Measurements from ENCODE around the gene KRT7.

The KRT7 gene

DNA sequence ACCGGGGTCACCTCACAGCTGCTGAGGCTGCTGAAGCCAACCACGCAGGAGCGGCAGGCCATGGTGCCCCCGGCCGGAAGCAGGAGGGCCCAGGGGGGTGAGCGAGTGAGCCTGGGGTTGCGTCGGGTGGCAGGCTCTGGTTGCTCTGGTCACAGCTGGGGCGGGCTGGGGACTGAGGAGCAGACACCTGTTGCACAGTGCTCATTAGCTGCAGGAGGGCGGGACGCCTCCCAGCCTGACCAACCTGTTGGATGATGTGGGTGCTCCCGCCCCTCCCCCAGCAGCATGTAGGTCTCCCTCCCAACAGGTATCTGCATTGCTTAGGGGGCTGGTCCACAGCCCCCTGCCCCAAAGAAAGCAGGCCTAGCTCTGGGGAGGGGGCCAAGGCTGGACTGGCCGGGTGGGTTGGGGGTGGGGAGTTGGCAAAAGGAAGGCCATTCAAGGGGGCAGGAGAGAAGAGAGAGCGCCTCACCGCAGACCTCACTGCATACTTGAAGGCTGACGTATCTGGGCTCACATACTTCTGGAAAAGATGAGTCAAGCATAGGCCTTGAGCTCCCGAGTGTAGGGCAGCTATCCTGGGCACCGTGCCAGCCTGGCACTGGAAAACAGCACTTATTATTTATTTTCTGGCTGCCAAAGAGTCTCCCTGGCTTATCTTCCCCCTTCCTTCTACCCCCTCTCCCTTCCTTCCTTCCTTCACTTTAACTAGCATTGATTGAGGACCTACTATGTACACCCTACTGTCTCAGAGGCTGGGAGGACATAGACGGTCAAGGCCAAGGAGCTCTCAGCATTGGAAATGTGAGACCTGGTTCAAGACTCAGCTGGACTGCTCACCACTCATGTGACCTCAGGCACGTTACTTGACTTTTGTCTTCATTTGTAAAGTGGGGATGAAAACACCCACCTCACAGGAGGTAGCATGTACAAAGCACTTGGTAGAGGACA, 40.9 kb upstream of the KRT7 start, which contains the start of gene KRT80:
KRT80 (minus strand) TSS at position 174 of the 951 bp plus-strand sequence; CDS start at position 62, 112 bp downstream.
- peaks cover 2% of the 10 kb centered on the region for H3K79me1 ChIP-seq (replicated peaks; ENCODE audit: low read length, poor library complexity, severe bottlenecking)
- peak; percentile 98 for DNase-seq
- H2AFZ ChIP-seq (ENCODE audit: low read depth, low read length), result no peak within 1 kb of the TSS
- peak within 1 kb of the TSS; percentile 69 to 91 for H3K4ac ChIP-seq (ENCODE audit: low read depth in 1 of 2, low read length in 2 of 2)
- 33% methylated on average over 18 of the region's 20 CpGs for WGBS
- peak within 1 kb of the TSS; percentile 89 to 93 for H3K18ac ChIP-seq (ENCODE audit: low read depth in 1 of 2, low read length in 2 of 2)
- H3K27ac ChIP-seq (ENCODE audit: low read length, poor library complexity, severe bottlenecking), result peak within 1 kb of the TSS; percentile 86
- no peak within 1 kb of the TSS for H3K23ac ChIP-seq (ENCODE audit: low read length in 2 of 2)
- H2BK120ac ChIP-seq (ENCODE audit: low read depth, low read length), result peak within 1 kb of the TSS; percentile 87
- no peaks in the 10 kb centered on the region for H3K36me3 ChIP-seq (ENCODE audit: control insufficient read depth in 1 of 2, insufficient read depth in 2 of 2, low read depth in 1 of 2, low read length in 2 of 2)
- peak within 1 kb of the TSS; percentile 81 for H4K8ac ChIP-seq (ENCODE audit: low read length)
- no peak within 1 kb of the TSS for H3K4me3 ChIP-seq (ENCODE audit: insufficient read depth in 1 of 2, low read depth in 1 of 2, low read length in 2 of 2)
- H2BK5ac ChIP-seq (ENCODE audit: low read depth, low read length, poor library complexity, severe bottlenecking), result peak within 1 kb of the TSS; percentile 85
- peak within 1 kb of the TSS; percentile 6 for H3K4me2 ChIP-seq (ENCODE audit: low read length, poor library complexity, severe bottlenecking)
- H3K27me3 ChIP-seq (ENCODE audit: control insufficient read depth in 1 of 2, insufficient read depth in 1 of 2, low read length in 2 of 2), result no peaks in the 10 kb centered on the region
- H2BK15ac ChIP-seq (ENCODE audit: low read depth, poor library complexity, severe bottlenecking), result peak within 1 kb of the TSS; percentile 80
- H4K91ac ChIP-seq (ENCODE audit: low read length), result peak within 1 kb of the TSS; percentile 98
- H3K14ac ChIP-seq (ENCODE audit: low read length in 2 of 2), result peak within 1 kb of the TSS in 1 of 2 experiments; percentile 9
- peaks cover 74% of the 10 kb centered on the region for H3K4me1 ChIP-seq (ENCODE audit: control insufficient read depth, insufficient read depth, low read depth, low read length)
- no peak within 1 kb of the TSS for H3K9ac ChIP-seq (ENCODE audit: low read length)
- H2AK5ac ChIP-seq (ENCODE audit: low read length, severe bottlenecking), result peak within 1 kb of the TSS; percentile 96
- H3K9me3 ChIP-seq (ENCODE audit: control insufficient read depth, low read length), result no peaks in the 10 kb centered on the region
- peak within 1 kb of the TSS; percentile 60 to 98 for H2BK12ac ChIP-seq (ENCODE audit: low read length in 2 of 2)

DNA sequence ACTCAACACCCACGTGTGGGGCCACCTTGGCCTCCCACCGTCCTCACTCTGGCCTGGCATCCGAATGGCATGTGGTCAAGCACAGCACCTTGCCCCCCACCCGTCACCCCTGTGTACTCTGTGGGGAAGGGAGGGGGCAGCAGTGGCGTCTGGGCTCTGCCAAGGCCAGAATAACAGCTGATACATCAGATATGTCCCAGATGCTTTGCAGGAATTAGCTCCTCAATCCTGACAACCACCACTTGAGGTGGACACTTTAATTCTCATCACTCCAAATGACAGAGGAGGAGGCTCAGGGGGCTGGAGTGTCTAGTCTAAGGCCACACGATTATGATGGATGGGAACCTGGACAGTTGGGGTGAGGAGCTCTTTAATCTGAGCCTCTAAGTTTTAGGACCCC, 39.5 kb upstream of the KRT7 start:
- Histone ChIP-seq H3K4me3 (ENCODE audit: insufficient read depth in 1 of 2, low read depth in 1 of 2, low read length in 2 of 2) (no peak overlapping the region), H3K23ac (ENCODE audit: low read length in 2 of 2) (no peak overlapping the region), H3K27ac (ENCODE audit: low read length, poor library complexity, severe bottlenecking) (peak overlapping the region; percentile 62), H2BK120ac (ENCODE audit: low read depth, low read length) (peak overlapping the region; percentile 36), H3K79me1 (replicated peaks; ENCODE audit: low read length, poor library complexity, severe bottlenecking) (peaks cover 2% of the 10 kb centered on the region), H2BK12ac (ENCODE audit: low read length in 2 of 2) (peak overlapping the region; percentile 90 to 98), H4K8ac (ENCODE audit: low read length) (peak overlapping the region; percentile 56), H3K9ac (ENCODE audit: low read length) (no peak overlapping the region), H2BK15ac (ENCODE audit: low read depth, poor library complexity, severe bottlenecking) (peak overlapping the region; percentile 73), H3K4me1 (ENCODE audit: control insufficient read depth, insufficient read depth, low read depth, low read length) (peaks cover 66% of the 10 kb centered on the region), H3K14ac (ENCODE audit: low read length in 2 of 2) (peak overlapping the region in 1 of 2 experiments; percentile 91), H3K4ac (ENCODE audit: low read depth in 1 of 2, low read length in 2 of 2) (peak overlapping the region; percentile 10 to 45), H2AFZ (ENCODE audit: low read depth, low read length) (no peak overlapping the region), H2AK5ac (ENCODE audit: low read length, severe bottlenecking) (peak overlapping the region; percentile 34), H3K27me3 (ENCODE audit: control insufficient read depth in 1 of 2, insufficient read depth in 1 of 2, low read length in 2 of 2) (no peaks in the 10 kb centered on the region), H2BK5ac (ENCODE audit: low read depth, low read length, poor library complexity, severe bottlenecking) (peak overlapping the region; percentile 47), H3K36me3 (ENCODE audit: control insufficient read depth in 1 of 2, insufficient read depth in 2 of 2, low read depth in 1 of 2, low read length in 2 of 2) (no peaks in the 10 kb centered on the region), H3K4me2 (ENCODE audit: low read length, poor library complexity, severe bottlenecking) (no peak overlapping the region), H3K18ac (ENCODE audit: low read depth in 1 of 2, low read length in 2 of 2) (peak overlapping the region; percentile 65 to 83), H4K91ac (ENCODE audit: low read length) (peak overlapping the region; percentile 83), H3K9me3 (ENCODE audit: control insufficient read depth, low read length) (no peaks in the 10 kb centered on the region)
- DNase-seq, result no peak
- WGBS, result 65% methylated on average over 4 of the region's 6 CpGs

DNA sequence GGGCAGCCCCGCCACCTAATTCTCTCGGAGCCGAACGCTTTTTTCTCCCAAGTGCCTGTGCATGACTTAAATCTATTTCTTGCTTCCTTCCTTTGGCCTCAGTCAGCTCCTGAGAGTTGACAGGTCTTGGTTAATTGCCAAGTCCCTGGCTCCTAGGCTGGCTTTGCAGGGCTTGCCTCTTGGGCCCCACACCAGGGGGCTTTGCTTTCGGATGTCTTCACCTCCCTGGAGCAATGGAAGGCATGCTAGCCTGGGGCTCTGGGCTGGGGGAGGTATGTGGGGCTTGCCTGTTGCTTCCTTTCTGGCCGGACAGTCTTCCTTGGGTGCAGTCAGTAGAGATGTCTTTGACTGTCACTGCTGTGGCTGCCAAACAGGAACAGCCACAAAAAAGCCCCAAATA, 39.1 kb upstream of the KRT7 start:
- H3K27me3 ChIP-seq (ENCODE audit: control insufficient read depth in 1 of 2, insufficient read depth in 1 of 2, low read length in 2 of 2), result peaks cover 0 to under 1% of the 10 kb centered on the region in 2 experiments
- no peak overlapping the region for H2BK5ac ChIP-seq (ENCODE audit: low read depth, low read length, poor library complexity, severe bottlenecking)
- H2BK120ac ChIP-seq (ENCODE audit: low read depth, low read length), result no peak overlapping the region
- DNase-seq, result peak; percentile 62
- H3K79me1 ChIP-seq (replicated peaks; ENCODE audit: low read length, poor library complexity, severe bottlenecking), result peaks cover 2% of the 10 kb centered on the region
- no peak overlapping the region for H4K8ac ChIP-seq (ENCODE audit: low read length)
- WGBS, result 20% methylated on average over 5 of the region's 6 CpGs
- H3K18ac ChIP-seq (ENCODE audit: low read depth in 1 of 2, low read length in 2 of 2), result peak overlapping the region; percentile 22 to 61
- H3K4me2 ChIP-seq (ENCODE audit: low read length, poor library complexity, severe bottlenecking), result no peak overlapping the region
- H4K91ac ChIP-seq (ENCODE audit: low read length), result no peak overlapping the region
- H3K9ac ChIP-seq (ENCODE audit: low read length), result no peak overlapping the region
- H2BK15ac ChIP-seq (ENCODE audit: low read depth, poor library complexity, severe bottlenecking), result peak overlapping the region; percentile 73
- H2AFZ ChIP-seq (ENCODE audit: low read depth, low read length), result no peak overlapping the region
- H3K27ac ChIP-seq (ENCODE audit: low read length, poor library complexity, severe bottlenecking), result peak overlapping the region; percentile 62
- no peak overlapping the region for H3K4me3 ChIP-seq (ENCODE audit: insufficient read depth in 1 of 2, low read depth in 1 of 2, low read length in 2 of 2)
- no peaks in the 10 kb centered on the region for H3K9me3 ChIP-seq (ENCODE audit: control insufficient read depth, low read length)
- peaks cover 61% of the 10 kb centered on the region for H3K4me1 ChIP-seq (ENCODE audit: control insufficient read depth, insufficient read depth, low read depth, low read length)
- peak overlapping the region; percentile 90 to 98 for H2BK12ac ChIP-seq (ENCODE audit: low read length in 2 of 2)
- no peak overlapping the region for H3K14ac ChIP-seq (ENCODE audit: low read length in 2 of 2)
- H3K36me3 ChIP-seq (ENCODE audit: control insufficient read depth in 1 of 2, insufficient read depth in 2 of 2, low read depth in 1 of 2, low read length in 2 of 2), result no peaks in the 10 kb centered on the region
- H2AK5ac ChIP-seq (ENCODE audit: low read length, severe bottlenecking), result peak overlapping the region; percentile 98
- peak overlapping the region; percentile 17 to 46 for H3K4ac ChIP-seq (ENCODE audit: low read depth in 1 of 2, low read length in 2 of 2)
- H3K23ac ChIP-seq (ENCODE audit: low read length in 2 of 2), result no peak overlapping the region

DNA sequence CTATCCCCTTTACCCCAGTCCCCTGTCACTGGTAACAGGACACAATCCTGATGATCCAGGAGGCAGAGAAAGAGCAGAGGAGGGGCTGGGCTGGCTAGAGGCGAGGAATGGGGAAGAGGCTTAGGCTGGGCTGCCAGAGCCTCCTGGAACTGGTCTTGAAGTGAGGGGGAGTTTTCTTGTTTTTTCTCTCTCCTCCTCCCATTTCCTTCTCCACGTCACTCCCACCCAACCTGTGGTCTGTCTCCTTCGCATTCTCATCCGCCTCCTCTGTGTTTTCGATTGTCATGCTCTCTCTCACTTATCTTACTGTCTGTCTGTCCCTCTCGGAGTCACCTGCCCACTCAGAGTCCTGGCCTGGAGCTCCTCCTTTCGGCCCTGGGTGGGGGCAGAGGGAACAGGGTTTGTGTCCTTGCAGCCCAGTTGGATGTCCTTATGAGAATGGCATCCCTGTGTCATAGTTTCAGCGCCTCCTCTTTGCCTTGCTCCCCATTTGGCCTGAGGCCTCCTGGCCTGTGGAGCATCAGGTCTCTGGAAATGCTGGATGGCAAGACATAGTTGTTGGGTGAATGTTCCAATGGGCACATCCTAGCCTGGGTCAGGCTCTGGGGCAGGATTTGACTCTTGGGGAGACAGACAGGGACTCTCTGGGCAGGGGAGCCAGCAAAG, 37.8 kb upstream of the KRT7 start:
- H3K27me3 ChIP-seq (ENCODE audit: control insufficient read depth in 1 of 2, insufficient read depth in 1 of 2, low read length in 2 of 2), result peaks cover 0 to 8% of the 10 kb centered on the region in 2 experiments
- H4K8ac ChIP-seq (ENCODE audit: low read length), result no peak overlapping the region
- no peak overlapping the region for H3K14ac ChIP-seq (ENCODE audit: low read length in 2 of 2)
- H3K23ac ChIP-seq (ENCODE audit: low read length in 2 of 2), result no peak overlapping the region
- WGBS, result 88% methylated on average over 7 of the region's 8 CpGs
- no peak overlapping the region for H3K27ac ChIP-seq (ENCODE audit: low read length, poor library complexity, severe bottlenecking)
- peaks cover 50% of the 10 kb centered on the region for H3K4me1 ChIP-seq (ENCODE audit: control insufficient read depth, insufficient read depth, low read depth, low read length)
- H3K9ac ChIP-seq (ENCODE audit: low read length), result no peak overlapping the region
- H2BK120ac ChIP-seq (ENCODE audit: low read depth, low read length), result no peak overlapping the region
- no peak overlapping the region for H2AFZ ChIP-seq (ENCODE audit: low read depth, low read length)
- peak overlapping the region in 1 of 2 experiments; percentile 4 for H2BK12ac ChIP-seq (ENCODE audit: low read length in 2 of 2)
- H3K4me2 ChIP-seq (ENCODE audit: low read length, poor library complexity, severe bottlenecking), result no peak overlapping the region
- H3K9me3 ChIP-seq (ENCODE audit: control insufficient read depth, low read length), result no peaks in the 10 kb centered on the region
- peak overlapping the region; percentile 55 for H2BK15ac ChIP-seq (ENCODE audit: low read depth, poor library complexity, severe bottlenecking)
- H3K4me3 ChIP-seq (ENCODE audit: insufficient read depth in 1 of 2, low read depth in 1 of 2, low read length in 2 of 2), result no peak overlapping the region
- peak overlapping the region; percentile 98 for H2AK5ac ChIP-seq (ENCODE audit: low read length, severe bottlenecking)
- H3K36me3 ChIP-seq (ENCODE audit: control insufficient read depth in 1 of 2, insufficient read depth in 2 of 2, low read depth in 1 of 2, low read length in 2 of 2), result no peaks in the 10 kb centered on the region
- H3K4ac ChIP-seq (ENCODE audit: low read depth in 1 of 2, low read length in 2 of 2), result no peak overlapping the region
- no peak overlapping the region for H2BK5ac ChIP-seq (ENCODE audit: low read depth, low read length, poor library complexity, severe bottlenecking)
- no peaks in the 10 kb centered on the region for H3K79me1 ChIP-seq (replicated peaks; ENCODE audit: low read length, poor library complexity, severe bottlenecking)
- DNase-seq, result no peak
- H3K18ac ChIP-seq (ENCODE audit: low read depth in 1 of 2, low read length in 2 of 2), result peak overlapping the region in 1 of 2 experiments; percentile 6
- H4K91ac ChIP-seq (ENCODE audit: low read length), result no peak overlapping the region

Data from mesenchymal stem cell (in vitro differentiated cells and primary cell).